ENCODE data around the gene TRPC1.
A peak's percentile ranks its signal among the peaks of the same experiment; 100 is the strongest.
"Not testable (repeated sequence)": the region's sequence is repeated elsewhere in the genome, so short reads cannot be mapped to it uniquely, and the experiment has no call there.

Gene TRPC1

DNA sequence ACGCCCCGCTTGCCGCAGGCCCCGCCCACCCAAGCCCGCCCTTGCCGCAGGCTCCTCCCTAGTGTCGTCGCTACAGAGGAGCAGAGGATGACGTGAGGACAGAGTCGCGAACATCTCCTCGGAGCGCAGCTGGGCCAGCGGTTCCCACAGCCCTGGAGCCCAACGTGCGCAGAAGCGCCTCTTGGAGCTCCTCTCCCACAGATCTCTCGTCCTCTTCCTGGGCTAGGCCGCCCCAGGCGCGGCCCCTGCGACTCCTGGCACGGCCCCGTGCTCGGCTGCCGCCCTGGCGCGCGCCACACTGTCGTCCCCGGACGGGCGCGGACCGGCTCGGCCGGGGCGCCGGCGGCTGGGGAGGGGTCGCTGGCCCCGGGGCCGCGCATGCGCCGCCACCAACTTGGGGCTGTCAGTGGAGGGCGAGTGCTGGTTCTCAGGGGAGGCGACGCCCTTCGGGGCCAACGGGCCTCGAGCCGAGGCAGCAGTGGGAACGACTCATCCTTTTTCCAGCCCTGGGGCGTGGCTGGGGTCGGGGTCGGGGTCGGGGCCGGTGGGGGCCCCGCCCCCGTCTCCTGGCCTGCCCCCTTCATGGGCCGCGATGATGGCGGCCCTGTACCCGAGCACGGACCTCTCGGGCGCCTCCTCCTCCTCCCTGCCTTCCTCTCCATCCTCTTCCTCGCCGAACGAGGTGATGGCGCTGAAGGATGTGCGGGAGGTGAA is at the start of gene TRPC1:
Gene TRPC1 (plus strand): TSS at position 67 of the 714 bp plus-strand sequence. CDS start 526 bp downstream, at position 593.
- peak; percentile 89 for DNase-seq

GRCh38 chr3:142676151-142676550 is 47.7 kb upstream of the TRPC1 start:
- no peak for DNase-seq

GRCh38 chr3:142680710-142681109 is 43.1 kb upstream of the TRPC1 start:
- peak; percentile 31 for DNase-seq

GRCh38 chr3:142690613-142691012 is 33.2 kb upstream of the TRPC1 start:
- DNase-seq, result no peak

- no peak for DNase-seq
These were observed 32.3 kb upstream of the TRPC1 start for GRCh38 chr3:142691527-142691926.

GRCh38 chr3:142693136-142693853 is 30.5 kb upstream of the TRPC1 start:
- DNase-seq, result no peak

- DNase-seq, result no peak
These were observed 29.6 kb upstream of the TRPC1 start for GRCh38 chr3:142694225-142694624.

GRCh38 chr3:142705198-142705597 is 18.6 kb upstream of the TRPC1 start:
- DNase-seq, result peak; percentile 10

DNA sequence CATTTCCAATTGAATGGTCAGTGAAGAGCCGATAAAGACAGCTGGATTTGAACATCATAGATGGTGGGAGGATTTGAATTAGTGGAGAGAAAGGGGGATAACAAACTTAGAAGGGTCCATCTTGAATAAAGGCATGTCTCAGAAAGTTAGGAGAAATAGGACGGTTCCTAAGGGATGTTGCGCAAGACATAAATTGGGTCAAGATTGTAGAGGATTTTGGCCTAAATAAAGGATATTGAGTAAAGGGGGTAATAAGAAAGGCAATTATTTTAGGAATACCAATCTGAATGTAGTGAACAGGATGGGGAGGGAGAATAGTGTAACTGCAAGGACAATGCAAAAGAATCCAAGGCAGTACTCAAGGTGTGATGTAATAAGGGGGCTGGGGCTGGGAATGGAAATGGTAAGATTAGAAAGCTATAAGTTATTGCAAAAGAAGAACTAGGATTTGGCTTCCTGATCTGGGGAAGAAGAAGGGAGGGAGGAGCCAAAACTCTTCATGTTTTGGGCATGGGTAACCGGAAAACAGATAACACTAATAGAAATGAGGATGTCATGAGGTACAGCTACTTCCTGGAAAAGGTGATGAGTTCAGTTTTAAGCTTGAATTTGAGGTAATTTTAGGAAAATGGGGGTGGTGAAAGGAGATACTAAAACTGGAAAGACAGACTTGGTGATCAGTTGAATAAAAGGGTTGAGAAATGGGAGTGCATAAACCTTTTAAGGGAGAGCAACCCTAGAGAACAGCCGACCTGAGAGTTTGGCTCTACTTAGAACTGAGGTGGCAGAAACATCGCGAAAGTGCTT is 17.3 kb upstream of the TRPC1 start:
- no peak for DNase-seq

DNA sequence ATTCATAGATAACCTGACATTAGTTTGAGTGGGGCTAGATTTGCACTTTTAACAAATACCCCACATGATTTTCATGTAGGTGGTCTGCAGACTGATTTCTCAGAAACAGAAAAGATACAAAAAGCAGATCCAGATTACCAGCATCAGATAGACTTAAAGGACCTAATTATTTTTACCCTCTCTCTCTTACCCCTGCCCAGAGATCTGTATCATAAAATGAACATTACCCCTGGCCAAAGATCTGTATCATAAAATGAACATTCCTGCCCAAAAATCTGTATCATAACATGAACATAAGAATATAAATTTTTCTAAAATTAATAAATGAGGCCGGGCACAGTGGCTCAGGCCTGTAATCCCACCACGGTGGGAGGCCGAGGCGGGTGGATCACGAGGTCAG is 14.6 kb upstream of the TRPC1 start:
- no peak for DNase-seq

DNA sequence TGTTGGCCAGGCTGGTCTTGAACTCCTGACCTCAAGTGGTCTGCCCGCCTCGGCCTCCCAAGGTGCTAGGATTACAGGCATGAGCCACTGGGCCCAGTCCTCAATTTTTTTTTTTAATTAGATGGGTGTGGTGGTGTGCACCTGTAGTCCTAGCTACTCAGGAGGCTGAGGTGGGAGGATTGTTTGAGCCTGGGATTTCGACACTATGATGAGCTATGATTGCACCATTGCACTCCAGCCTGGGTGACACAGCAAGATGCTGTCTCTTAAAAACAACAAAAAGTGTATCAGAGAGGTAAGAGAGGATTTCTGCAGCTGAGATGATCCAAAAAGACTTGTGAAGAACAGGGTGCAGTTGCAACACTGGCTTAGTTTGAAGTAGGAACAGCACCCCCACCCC is 9.0 kb upstream of the TRPC1 start:
- DNase-seq, result not testable (repeated sequence)

GRCh38 chr3:142716102-142716501 is 7.7 kb upstream of the TRPC1 start:
- DNase-seq, result no peak

DNA sequence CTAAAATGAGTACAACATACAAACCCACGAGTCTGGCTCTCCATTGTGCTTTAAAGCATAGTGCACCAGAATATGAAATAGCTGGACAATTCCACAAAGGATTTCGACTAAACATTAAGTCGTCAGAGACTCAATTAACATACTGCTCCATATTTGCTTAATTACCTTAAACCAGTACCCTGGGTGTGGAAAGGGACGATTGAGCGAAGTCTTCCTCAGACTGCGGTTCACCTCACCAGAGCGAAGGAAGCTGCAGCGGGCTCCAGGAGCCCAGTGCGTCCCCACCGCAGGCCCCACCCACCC is 218 bp upstream of the TRPC1 start:
- no peak for DNase-seq

GRCh38 chr3:142724682-142725356 is 985 bp downstream of the TRPC1 start:
- peak; percentile 73 for DNase-seq

DNA sequence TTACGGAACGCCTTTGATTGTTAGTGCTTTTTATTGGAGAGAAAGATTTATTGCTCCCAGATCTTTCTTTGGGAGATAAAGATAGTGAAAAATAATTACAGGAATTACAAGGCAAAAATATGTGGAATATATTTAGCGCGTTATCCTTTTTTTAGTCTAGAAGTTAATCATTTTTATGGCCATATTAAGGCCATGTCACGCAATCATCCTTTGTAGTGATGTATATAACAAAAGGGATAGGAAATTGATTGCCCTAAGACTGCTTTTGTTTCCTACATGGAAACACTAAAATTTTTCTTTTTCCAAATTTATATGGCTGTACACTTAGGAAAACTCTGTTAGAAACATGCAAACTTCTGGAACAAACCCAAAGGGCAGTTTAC is 1.5 kb downstream of the TRPC1 start:
- DNase-seq, result no peak

GRCh38 chr3:142726017-142726416 is 2.2 kb downstream of the TRPC1 start:
- DNase-seq, result no peak

DNA sequence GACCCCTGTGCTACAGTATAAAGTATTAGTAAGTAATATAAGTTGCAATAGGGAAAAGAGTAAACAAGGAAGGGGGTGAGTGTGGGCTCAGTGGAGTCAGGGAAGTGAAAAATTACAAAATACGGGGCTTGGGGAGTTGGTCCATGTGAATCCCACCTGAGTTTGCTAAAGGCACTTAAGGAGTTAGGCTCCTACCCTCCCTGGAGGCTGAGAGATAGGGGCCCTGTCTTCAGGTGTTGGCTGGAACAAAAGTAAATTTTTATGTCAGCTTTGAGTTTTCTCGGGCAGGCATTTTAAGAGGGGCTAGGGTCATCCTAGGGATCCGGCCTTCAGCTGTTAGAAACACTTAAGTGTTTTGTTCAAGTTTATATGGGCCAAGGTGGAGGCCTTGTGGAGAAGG is 8.2 kb downstream of the TRPC1 start:
- DNase-seq, result no peak

DNA sequence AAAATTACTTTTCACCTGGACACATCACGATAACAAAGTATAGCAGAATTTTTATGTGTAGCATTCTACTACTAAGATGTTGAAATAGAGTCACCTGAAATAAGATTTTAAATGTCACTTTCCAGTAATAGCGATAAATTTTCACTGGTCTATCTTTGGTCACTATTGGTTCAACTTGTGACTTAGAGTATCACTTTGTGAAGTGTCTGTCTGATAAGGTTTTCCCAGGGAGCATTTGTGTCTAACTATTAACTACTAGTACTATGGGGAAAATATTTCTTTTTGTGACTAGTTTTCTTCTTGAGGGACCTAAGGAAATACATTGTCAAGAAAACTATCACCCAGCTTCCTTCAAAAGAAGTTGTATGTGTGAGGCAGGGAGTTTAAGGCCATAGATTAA is 11.0 kb downstream of the TRPC1 start:
- DNase-seq, result no peak

DNA sequence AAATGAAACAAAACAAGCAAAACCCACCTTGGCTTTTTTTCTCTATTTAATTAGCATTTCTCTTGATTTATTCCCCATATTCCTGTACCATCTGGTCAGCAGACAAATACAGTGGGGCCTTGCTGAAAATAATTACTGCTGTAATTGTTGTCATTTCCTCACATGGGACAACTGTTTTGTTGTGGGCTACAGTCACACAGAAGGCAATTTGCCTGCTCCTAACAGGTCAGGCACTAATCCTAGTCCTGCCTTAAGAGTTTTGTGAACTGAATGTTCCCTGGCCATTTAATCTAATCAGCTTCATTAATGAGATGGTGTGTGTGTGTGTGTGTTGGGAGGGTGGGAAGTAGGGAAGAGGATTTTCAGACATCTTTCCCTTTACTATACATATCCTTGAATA is 11.6 kb downstream of the TRPC1 start:
- DNase-seq, result peak; percentile 76

- no peak for DNase-seq
These were observed 14.6 kb downstream of the TRPC1 start for GRCh38 chr3:142738396-142738795.

DNA sequence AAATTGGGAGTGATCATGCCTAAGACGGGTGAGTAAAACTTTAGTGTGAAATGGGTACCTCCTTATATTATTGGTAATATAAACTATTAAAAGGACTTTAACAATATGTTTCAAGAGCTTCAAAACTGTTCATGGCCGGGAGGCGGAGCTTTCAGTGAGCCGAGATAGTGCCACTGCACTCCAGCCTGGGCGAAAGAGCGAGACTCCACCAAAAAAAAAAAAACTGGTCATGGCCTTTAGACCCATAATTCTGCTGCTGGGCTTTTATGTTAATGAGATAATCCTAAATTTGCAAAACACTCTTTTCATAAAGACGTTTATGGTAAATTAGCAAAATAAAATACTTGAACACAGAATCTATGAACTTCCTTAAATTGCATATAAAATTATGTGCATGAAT is 22.8 kb downstream of the TRPC1 start:
- no peak for DNase-seq

GRCh38 chr3:142750531-142750930 is 26.7 kb downstream of the TRPC1 start:
- not testable (repeated sequence) for DNase-seq

- not testable (repeated sequence) for DNase-seq
These were observed 28.8 kb downstream of the TRPC1 start for GRCh38 chr3:142752605-142753004.
